GM04504 (cell line): Measurements from ENCODE around the gene LYPD5.

Experiments used
- DNase-seq: peaks from one replicate; pipeline ENCODE4 v3.0.0-alpha.2; 2012; ENCODE audit warnings: low read depth

The LYPD5 gene

GRCh38 chr19:43752287-43752875 lies 49.9 kb downstream of the LYPD5 start:
- DNase-seq, result no peak

- no peak for DNase-seq
These were observed 50.6 kb downstream of the LYPD5 start for GRCh38 chr19:43751466-43752220.

DNA sequence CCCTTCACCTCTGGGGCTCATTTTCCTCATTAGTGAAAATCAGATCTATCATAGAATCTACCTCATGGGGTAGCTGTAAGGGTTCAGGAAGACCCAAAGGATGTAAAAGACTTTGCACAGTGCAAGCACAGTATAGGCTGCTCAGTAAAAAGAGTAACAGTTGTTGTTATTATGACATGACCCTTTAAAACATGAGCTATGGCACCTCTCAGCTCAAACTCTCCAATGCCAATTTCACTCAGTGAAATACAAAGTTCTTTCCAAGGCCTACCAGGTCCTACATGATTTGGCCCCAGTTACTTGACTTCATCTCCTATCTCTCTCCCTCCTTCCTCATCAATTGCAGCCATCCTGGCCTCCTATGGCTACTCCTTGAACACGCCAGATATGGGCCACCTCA lies 52.3 kb downstream of the LYPD5 start:
- DNase-seq, result no peak

DNA sequence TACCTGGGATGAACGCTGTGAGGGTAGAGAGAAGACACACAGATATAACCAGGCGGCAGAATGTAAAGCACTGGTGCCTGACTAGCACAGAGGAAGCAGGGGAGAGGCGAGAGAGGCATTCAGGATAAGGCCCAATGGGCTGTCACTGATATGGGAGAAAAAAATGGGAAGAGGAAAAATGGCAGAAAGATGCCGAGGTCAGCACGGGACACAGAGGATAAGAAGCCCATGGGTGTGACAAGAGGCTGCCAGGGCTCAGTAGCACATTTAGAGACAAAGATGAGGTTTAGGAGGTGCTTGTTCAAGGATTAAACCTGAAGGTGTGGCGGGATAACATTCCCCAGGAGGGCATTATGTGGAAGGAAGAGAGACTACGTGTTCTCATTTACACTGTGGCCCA lies 53.1 kb downstream of the LYPD5 start:
- DNase-seq, result no peak

DNA sequence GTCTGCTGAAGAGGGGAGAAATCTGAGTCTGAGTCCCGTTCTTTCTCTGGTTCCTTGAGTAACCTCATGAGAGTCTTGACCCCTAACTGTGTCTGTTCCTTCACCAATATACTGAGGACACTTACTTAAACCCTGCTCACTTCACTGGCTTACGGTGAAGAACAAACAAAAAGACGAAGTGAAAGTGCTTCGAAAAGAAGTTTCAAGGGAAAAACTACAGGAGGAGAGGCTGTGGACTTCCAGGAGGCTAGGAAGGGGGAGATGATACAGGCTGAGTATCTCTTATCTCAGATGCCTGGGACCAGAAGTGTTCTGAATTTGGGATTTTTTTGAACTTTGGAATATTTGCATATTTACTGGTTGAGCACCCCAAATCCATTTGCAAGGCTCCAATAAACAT lies 53.6 kb downstream of the LYPD5 start:
- no peak for DNase-seq

- DNase-seq, result no peak
These were observed 54.0 kb downstream of the LYPD5 start for GRCh38 chr19:43748205-43748594.

GRCh38 chr19:43747557-43748204 lies 54.6 kb downstream of the LYPD5 start:
- DNase-seq, result no peak
